Measurements from ENCODE around the gene PER3.

The PER3 gene

GRCh38 chr1:7833035-7833434, 48.9 kb downstream of the PER3 start:
- no peaks in the 10 kb centered on the region for H3K4me1 ChIP-seq (ENCODE audit: insufficient read depth, insufficient read length)
- no peaks in the 10 kb centered on the region for H3K27me3 ChIP-seq (ENCODE audit: insufficient read depth, insufficient read length)
- H3K9me3 ChIP-seq (ENCODE audit: insufficient read depth, low read length): no peaks in the 10 kb centered on the region; the same call in 1 of the 2 replicates
- no peak for DNase-seq (ENCODE audit: low read depth, low spot score)
- H3K4me3 ChIP-seq (ENCODE audit: insufficient read length, low read depth): no peak overlapping the region
- H3K36me3 ChIP-seq (ENCODE audit: insufficient read depth, insufficient read length, low read length): no peaks in the 10 kb centered on the region
- H3K9ac ChIP-seq (ENCODE audit: insufficient read length, low read depth): no peak overlapping the region
- TF ChIP-seq YY1 (IDR thresholded peaks at IDR 0.05; ENCODE audit: insufficient read depth, insufficient read length) (no peak), SUZ12 (IDR thresholded peaks at IDR 0.05; ENCODE audit: extremely low read depth, insufficient read depth, insufficient read length) (no peak)

GRCh38 chr1:7838714-7839113, 54.6 kb downstream of the PER3 start:
- no peak for TF ChIP-seq ZNF274 (IDR thresholded peaks at IDR 0.05; ENCODE audit: low read depth, low read length)
- DNase-seq (ENCODE audit: low read depth, low spot score): no peak
- Histone ChIP-seq H3K36me3 (ENCODE audit: insufficient read depth, insufficient read length, low read length) (no peaks in the 10 kb centered on the region), H3K4me3 (ENCODE audit: insufficient read length, low read depth) (no peak overlapping the region), H3K9me3 (ENCODE audit: insufficient read depth, low read length) (peaks cover 6% of the 10 kb centered on the region; the same call in 1 of the 2 replicates), H3K27me3 (ENCODE audit: insufficient read depth, insufficient read length) (no peaks in the 10 kb centered on the region), H3K9ac (ENCODE audit: insufficient read length, low read depth) (no peak overlapping the region), H3K4me1 (ENCODE audit: insufficient read depth, insufficient read length) (no peaks in the 10 kb centered on the region)

DNA sequence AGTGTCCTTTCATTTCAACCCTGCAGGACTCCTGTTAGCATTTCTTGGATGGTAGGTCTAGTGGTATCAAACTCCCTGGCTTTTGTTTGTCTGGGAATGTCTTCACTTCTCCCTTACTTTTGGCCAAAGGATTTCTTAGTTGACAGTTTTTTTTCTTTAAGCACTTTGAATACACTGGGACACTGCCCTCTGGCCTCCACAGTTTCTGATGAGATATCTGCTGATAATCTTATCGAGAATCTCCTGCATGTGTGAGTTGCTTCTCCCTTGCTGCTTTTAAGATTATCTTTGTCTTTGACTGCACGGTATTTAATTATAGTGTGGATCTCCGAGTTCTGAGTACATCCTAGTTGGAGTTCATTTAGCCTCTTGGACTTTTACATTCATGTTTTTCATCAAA, 55.4 kb downstream of the PER3 start:
- Histone ChIP-seq H3K27me3 (ENCODE audit: insufficient read depth, insufficient read length) (no peaks in the 10 kb centered on the region), H3K9me3 (ENCODE audit: insufficient read depth, low read length) (peaks cover 6% of the 10 kb centered on the region; the same call in 1 of the 2 replicates), H3K36me3 (ENCODE audit: insufficient read depth, insufficient read length, low read length) (no peaks in the 10 kb centered on the region), H3K4me1 (ENCODE audit: insufficient read depth, insufficient read length) (no peaks in the 10 kb centered on the region), H3K9ac (ENCODE audit: insufficient read length, low read depth) (no peak overlapping the region), H3K4me3 (ENCODE audit: insufficient read length, low read depth) (no peak overlapping the region)
- TF ChIP-seq ZNF274 (IDR thresholded peaks at IDR 0.05; ENCODE audit: low read depth, low read length) (no peak), YY1 (IDR thresholded peaks at IDR 0.05; ENCODE audit: insufficient read depth, insufficient read length) (no peak), SUZ12 (IDR thresholded peaks at IDR 0.05; ENCODE audit: extremely low read depth, insufficient read depth, insufficient read length) (no peak)
- DNase-seq (ENCODE audit: low read depth, low spot score): no peak

DNA sequence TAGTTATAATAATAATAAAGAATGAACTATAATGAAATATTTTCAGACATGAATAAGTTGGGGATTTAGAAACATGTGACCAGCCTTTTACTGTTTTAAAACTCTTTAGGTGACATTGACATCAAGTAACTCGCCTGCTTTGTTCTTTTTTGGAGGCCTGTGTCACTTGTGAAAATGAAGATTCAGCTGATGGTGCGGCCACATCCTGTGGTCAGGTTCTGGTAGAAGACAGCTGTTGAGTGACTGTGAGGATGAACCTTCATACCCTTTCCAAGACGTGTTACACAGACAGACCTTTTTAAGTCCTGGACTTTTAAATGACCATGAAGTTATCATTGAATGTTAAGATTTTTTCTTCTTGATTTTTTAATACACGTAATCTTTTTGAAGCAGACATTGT, 58.4 kb downstream of the PER3 start:
- no peak overlapping the region for H3K9ac ChIP-seq (ENCODE audit: insufficient read length, low read depth)
- no peaks in the 10 kb centered on the region for H3K27me3 ChIP-seq (ENCODE audit: insufficient read depth, insufficient read length)
- DNase-seq (ENCODE audit: low read depth, low spot score): no peak
- H3K4me3 ChIP-seq (ENCODE audit: insufficient read length, low read depth): no peak overlapping the region
- H3K4me1 ChIP-seq (ENCODE audit: insufficient read depth, insufficient read length): no peaks in the 10 kb centered on the region
- TF ChIP-seq ZNF274 (IDR thresholded peaks at IDR 0.05; ENCODE audit: low read depth, low read length) (no peak), YY1 (IDR thresholded peaks at IDR 0.05; ENCODE audit: insufficient read depth, insufficient read length) (no peak), SUZ12 (IDR thresholded peaks at IDR 0.05; ENCODE audit: extremely low read depth, insufficient read depth, insufficient read length) (no peak)
- H3K36me3 ChIP-seq (ENCODE audit: insufficient read depth, insufficient read length, low read length): no peaks in the 10 kb centered on the region
- peaks cover 6% of the 10 kb centered on the region; the same call in 1 of the 2 replicates for H3K9me3 ChIP-seq (ENCODE audit: insufficient read depth, low read length)

- Histone ChIP-seq H3K27me3 (ENCODE audit: insufficient read depth, insufficient read length) (no peaks in the 10 kb centered on the region), H3K9me3 (ENCODE audit: insufficient read depth, low read length) (no peaks in the 10 kb centered on the region), H3K36me3 (ENCODE audit: insufficient read depth, insufficient read length, low read length) (no peaks in the 10 kb centered on the region), H3K4me3 (ENCODE audit: insufficient read length, low read depth) (no peak overlapping the region), H3K4me1 (ENCODE audit: insufficient read depth, insufficient read length) (no peaks in the 10 kb centered on the region), H3K9ac (ENCODE audit: insufficient read length, low read depth) (no peak overlapping the region)
- TF ChIP-seq SUZ12 (IDR thresholded peaks at IDR 0.05; ENCODE audit: extremely low read depth, insufficient read depth, insufficient read length) (no peak), ZNF274 (IDR thresholded peaks at IDR 0.05; ENCODE audit: low read depth, low read length) (no peak), YY1 (IDR thresholded peaks at IDR 0.05; ENCODE audit: insufficient read depth, insufficient read length) (no peak)
- DNase-seq (ENCODE audit: low read depth, low spot score): no peak
Observed at GRCh38 chr1:7845761-7846160, 61.7 kb downstream of the PER3 start.

DNA sequence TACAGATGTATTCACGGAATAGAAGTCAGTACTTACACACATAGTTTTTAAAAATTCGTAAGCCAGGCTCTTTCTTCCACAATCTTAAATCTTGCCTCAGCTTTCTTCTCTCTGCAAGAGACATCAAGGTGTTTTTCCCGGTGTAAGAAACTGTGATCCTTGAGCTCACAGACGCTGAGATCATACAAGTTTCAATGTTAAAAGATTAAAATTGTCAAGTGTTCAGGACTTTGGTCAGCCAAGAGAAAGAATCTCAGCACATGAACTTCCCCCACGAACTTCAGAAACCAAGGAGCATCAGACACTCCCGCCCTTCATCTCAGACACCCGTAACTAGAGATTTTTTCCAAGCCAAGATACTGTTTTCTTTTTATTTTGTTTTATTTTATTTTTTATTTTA, 62.6 kb downstream of the PER3 start:
- Histone ChIP-seq H3K36me3 (ENCODE audit: insufficient read depth, insufficient read length, low read length) (no peaks in the 10 kb centered on the region), H3K27me3 (ENCODE audit: insufficient read depth, insufficient read length) (no peaks in the 10 kb centered on the region), H3K9me3 (ENCODE audit: insufficient read depth, low read length) (no peaks in the 10 kb centered on the region), H3K9ac (ENCODE audit: insufficient read length, low read depth) (no peak overlapping the region), H3K4me3 (ENCODE audit: insufficient read length, low read depth) (no peak overlapping the region), H3K4me1 (ENCODE audit: insufficient read depth, insufficient read length) (no peaks in the 10 kb centered on the region)
- TF ChIP-seq ZNF274 (IDR thresholded peaks at IDR 0.05; ENCODE audit: low read depth, low read length): no peak
- no peak for TF ChIP-seq YY1 (IDR thresholded peaks at IDR 0.05; ENCODE audit: insufficient read depth, insufficient read length)
- TF ChIP-seq SUZ12 (IDR thresholded peaks at IDR 0.05; ENCODE audit: extremely low read depth, insufficient read depth, insufficient read length): no peak
- no peak for DNase-seq (ENCODE audit: low read depth, low spot score)

- Histone ChIP-seq H3K27me3 (ENCODE audit: insufficient read depth, insufficient read length) (no peaks in the 10 kb centered on the region), H3K4me1 (ENCODE audit: insufficient read depth, insufficient read length) (no peaks in the 10 kb centered on the region), H3K9me3 (ENCODE audit: insufficient read depth, low read length) (no peaks in the 10 kb centered on the region), H3K9ac (ENCODE audit: insufficient read length, low read depth) (no peak overlapping the region), H3K36me3 (ENCODE audit: insufficient read depth, insufficient read length, low read length) (no peaks in the 10 kb centered on the region), H3K4me3 (ENCODE audit: insufficient read length, low read depth) (no peak overlapping the region)
- DNase-seq (ENCODE audit: low read depth, low spot score): no peak
- TF ChIP-seq ZNF274 (IDR thresholded peaks at IDR 0.05; ENCODE audit: low read depth, low read length) (no peak), YY1 (IDR thresholded peaks at IDR 0.05; ENCODE audit: insufficient read depth, insufficient read length) (no peak), SUZ12 (IDR thresholded peaks at IDR 0.05; ENCODE audit: extremely low read depth, insufficient read depth, insufficient read length) (no peak)
Observed at GRCh38 chr1:7847599-7847998, 63.5 kb downstream of the PER3 start.

DNA sequence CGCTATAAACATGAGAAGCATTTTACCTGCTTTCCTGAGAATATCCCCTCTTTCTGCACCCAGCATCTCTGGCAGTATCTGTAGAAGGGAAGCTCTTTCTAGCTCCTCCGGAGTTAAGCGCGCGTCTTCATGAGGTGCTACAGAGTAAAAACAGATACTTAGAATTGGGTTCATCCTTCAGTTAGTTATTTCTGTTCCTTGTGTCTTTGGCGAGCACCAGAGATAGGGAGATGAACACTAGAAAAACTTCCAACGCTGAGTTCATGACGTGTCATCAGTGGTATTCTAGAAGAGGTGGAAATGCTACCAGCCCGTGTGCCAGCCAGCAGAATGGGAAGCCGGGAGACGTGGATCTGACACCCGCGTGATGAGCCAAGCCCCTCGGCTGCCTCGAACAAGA, 66.7 kb downstream of the PER3 start:
- no peak for DNase-seq (ENCODE audit: low read depth, low spot score)
- Histone ChIP-seq H3K4me1 (ENCODE audit: insufficient read depth, insufficient read length) (no peaks in the 10 kb centered on the region), H3K36me3 (ENCODE audit: insufficient read depth, insufficient read length, low read length) (no peaks in the 10 kb centered on the region), H3K9ac (ENCODE audit: insufficient read length, low read depth) (no peak overlapping the region), H3K4me3 (ENCODE audit: insufficient read length, low read depth) (no peak overlapping the region), H3K27me3 (ENCODE audit: insufficient read depth, insufficient read length) (no peaks in the 10 kb centered on the region), H3K9me3 (ENCODE audit: insufficient read depth, low read length) (no peaks in the 10 kb centered on the region)
- no peak for TF ChIP-seq ZNF274 (IDR thresholded peaks at IDR 0.05; ENCODE audit: low read depth, low read length)
- no peak for TF ChIP-seq YY1 (IDR thresholded peaks at IDR 0.05; ENCODE audit: insufficient read depth, insufficient read length)
- TF ChIP-seq SUZ12 (IDR thresholded peaks at IDR 0.05; ENCODE audit: extremely low read depth, insufficient read depth, insufficient read length): no peak
